SKM-1 treated with dmso at 0.1 percent for 144 hours (cell line): Measurements from ENCODE around the gene KIF25.

ENCODE experiments used
- DNase-seq: peaks from one replicate; lab custom pipeline; 2025; ENCODE audit not compliant: unreplicated experiment; lab: John Stamatoyannopoulos, UW

Gene KIF25

DNA sequence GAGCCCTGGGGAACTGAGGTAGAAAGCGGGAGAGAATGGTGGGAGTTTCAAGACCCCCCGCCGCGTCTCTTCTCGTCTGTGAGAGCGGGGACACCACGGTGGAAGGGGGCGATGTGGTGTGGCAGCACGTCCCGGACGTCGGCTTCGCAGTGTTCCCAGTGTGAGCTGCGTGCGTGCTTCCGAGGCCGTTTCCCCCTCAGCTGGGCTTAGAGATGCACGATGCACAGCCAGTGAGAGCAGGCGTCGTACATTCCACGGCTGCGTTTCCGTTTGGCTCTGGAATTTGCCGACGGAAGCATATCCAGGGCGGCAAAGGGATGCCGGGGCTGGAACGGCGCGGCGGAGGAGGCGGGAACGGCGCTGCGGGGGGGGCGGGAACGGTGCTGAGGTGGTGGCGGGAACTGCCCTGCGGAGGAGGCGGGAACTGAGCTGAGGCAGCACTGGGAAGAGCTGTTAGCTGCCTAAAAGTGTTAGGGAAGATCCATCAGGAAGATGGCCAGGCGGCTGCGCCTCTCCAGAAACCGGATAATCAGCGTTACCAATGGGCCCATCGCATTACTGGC lies 37.7 kb downstream of the KIF25 start:
- no peak for DNase-seq

DNA sequence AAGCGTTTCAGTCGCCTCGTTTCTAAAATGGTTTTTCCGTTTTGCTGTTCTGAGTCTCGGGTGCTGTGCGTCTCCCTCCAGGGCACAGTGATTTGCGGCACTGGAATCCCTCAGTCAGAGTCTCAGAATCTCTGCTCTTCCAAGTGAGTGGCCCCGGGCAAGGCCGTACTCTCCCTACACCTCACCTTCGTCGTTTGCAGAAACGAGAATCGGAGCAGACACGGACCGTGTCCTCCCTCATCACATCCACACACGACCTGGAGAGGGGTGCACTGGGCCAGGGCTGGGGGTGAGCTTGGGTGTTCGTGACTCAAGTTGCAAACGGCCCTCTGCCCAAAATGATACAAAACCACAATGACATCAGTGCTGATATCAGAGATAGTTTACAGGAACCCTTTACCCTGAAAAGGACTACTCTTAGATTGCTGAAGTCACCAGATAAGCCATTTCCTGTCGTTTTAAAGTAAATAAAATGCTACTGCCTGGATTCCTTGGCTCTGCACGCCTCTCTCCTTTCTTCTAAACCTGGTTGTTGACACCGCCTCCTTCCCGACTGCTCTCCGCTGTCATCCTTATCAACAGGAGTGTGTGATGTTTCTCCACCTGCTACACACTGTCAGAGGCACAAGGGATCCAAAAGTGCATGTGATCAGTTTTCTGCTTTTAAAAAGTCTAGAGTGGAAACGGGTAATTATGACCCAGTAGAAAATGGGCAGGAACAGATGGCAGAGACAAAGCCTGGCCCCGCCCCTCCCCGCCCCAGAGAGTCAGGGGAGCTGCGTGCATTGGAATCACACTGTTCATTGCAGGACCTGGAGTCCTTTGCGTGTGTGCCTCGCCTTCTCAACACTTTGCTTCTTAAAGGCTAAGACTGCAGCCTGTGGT lies 38.4 kb downstream of the KIF25 start:
- no peak for DNase-seq

DNA sequence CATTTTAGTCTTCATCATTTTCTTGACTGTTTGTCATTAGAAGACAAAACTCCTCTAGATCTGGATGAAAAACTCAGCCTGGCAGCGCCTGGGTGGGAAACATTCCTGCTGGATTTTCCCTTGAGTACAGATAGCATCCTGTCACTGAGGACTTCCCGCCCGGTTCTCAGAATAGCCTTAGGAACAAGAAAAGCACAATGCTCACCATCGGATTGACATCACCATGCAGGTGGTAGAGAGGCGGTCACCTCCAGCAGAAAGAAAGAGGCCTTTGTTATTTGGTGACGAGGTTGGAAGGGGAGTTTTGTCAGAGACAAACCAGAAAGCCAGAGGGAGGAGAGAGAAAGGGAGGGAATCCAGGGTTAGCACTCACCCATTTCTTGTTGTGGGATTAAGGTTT lies 39.8 kb downstream of the KIF25 start:
- no peak for DNase-seq

DNA sequence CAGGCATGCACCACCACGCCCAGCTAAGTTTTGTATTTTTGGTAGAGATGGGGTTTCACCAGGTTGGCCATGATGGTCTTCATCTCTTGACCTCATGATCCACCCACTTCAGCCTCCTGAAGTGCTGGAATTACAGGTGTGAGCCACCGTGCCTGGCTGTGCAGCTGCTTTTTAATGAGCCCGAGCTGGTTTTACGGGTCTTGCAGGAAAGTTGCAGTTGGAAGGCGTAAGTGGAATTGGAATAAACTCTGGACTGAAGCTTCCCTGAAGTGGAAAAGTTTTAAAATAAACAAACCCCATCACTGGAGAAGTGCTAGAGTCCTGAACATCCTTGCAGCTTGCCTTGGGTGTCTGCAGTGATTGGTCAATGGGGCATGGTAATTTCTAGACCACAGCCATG lies 40.4 kb downstream of the KIF25 start:
- DNase-seq, result no peak

DNA sequence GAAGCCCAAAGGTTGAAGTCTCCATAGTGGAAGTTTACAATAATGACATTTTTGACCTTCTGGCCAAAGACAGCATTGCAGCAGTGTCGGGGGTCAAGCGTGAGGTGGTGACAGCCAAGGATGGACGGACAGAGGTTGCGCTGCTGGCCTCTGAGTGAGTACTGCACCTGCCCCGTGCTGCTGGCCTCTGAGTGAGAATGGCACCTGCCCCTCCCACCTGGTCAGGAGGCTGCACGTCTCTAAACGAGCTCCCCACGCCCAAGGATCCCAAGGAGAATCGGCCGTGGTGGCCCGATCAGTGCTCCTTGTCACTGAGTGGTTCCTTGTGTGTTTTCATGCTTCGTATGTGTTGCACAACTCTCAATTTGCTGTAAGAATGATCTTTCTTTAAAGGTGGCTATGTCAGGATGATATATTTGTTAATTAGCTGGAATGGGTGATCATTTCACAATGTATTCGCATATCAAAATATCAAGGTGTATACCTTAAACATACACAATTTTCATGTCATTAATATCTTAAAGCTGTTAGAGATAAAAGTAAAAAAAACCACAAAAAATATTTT lies 41.2 kb downstream of the KIF25 start:
- DNase-seq, result no peak

DNA sequence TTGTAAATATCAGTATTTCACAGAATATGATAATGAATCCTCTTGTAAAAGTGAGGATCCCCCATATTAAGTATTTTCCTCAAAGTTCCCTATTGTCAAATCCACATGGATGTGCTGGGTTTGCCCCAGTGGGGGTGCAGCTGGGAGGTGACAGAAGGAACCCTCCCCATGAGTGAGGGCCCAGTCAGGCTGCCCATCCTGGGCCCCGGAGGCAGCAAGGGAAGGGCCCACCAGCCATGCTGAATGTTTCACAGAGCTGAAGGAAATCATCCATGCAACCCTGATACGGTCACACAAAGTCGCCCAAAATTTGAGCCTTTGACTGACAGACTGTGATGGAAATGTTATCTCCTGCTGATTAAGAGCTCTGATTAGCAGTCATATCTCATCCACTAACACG lies 41.8 kb downstream of the KIF25 start:
- no peak for DNase-seq

DNA sequence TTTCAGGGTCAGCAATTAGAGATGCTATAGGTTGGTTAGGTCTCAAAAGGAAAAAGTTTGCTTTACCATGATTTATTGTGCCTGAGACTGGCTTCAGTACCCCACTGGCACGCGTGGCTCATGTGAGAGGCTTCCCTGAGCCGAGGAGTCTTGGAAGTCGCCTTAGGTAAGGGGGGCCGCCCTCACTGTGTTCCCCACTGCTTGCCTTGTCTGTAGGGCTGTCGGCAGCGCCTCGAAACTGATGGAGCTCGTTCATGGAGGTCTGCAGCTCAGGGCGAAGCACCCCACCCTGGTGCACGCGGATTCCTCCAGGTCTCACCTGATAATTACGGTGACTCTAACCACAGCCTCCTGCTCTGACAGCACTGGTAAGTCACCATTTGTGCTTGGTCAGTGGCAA lies 42.4 kb downstream of the KIF25 start:
- no peak for DNase-seq

DNA sequence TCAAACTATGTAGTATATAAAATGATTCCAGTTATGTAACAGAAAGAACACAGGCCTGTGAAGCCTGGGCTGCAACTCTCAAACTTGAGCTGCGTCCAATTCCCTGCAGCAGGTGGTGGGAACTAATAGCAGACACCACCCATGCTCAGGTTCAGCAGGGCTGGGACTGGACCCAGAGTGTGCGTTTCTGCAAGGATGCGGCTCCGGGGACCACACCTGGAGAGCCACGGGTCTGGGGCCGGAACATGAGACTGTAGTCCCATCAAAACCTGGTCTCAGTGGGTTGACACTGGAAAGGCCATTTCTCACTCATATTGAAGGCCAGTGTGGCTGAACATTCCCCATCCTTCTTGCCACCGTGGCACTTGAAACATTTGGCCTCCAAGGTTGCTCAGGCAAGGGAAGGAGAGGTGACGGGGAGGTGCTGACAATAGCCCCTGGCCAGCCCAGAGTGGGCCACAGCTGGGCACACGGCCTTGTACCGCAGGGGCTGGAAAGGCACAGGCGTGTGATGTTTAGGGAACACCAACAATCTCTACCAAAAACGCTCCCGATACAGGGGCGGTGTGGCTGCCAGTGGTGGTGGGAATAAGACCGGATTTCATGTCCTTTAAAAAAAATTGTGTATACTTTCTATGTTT lies 43.5 kb downstream of the KIF25 start:
- DNase-seq, result no peak

DNA sequence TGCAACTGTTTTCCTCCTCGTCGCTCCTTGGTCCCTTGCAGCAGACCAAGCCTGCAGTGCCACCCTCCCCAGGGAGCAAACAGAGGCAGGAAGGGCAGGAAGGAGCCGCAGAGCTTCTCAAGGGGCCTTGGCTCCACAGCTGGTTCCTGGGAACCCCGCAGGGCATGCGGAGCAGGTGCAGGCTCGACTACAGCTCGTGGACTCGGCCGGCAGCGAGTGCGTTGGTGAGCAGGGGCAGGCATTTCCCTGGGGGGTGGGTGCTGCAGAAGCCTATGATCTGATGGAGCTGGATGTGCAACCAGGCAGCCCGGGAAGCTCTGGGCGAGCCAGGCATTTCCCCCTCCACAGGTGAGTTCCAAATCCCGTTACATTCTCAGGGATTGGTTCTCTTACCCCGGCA lies 44.5 kb downstream of the KIF25 start:
- no peak for DNase-seq

DNA sequence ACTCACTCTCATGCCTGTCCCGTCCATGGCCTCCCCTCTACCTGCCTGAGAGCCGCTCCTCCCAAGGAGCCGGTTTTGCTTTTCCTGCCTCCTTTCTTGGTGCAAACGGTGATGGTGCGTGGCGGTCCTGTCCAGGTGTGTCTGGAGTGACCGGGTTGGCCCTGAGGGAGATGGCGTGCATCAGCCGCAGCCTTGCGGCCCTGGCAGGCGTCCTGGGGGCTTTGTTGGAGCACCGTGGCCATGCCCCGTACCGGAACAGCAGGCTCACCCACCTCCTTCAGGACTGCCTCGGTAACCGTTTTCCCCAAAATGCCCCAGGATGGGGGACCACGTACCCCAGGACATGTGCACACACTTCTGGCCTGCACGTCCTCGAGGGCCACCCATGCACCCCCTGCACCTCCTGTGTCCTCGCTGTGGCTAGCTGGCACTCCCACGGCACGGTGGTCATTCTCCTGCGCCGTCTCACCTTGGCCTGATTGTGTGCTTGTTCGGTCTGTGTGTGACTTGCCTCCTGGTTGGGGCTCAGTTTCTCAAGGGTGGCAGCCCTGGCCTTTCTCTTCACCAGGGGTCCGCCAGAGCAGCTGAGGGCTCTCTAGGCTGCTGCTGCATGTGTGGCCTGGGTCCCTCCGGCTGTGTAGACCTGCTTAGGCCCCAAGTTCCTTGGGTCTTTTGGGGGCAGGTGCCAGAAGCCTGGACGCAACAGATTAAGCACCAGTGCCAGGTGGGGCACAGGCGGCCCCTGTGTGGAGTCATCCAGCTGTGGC lies 45.1 kb downstream of the KIF25 start:
- no peak for DNase-seq

DNA sequence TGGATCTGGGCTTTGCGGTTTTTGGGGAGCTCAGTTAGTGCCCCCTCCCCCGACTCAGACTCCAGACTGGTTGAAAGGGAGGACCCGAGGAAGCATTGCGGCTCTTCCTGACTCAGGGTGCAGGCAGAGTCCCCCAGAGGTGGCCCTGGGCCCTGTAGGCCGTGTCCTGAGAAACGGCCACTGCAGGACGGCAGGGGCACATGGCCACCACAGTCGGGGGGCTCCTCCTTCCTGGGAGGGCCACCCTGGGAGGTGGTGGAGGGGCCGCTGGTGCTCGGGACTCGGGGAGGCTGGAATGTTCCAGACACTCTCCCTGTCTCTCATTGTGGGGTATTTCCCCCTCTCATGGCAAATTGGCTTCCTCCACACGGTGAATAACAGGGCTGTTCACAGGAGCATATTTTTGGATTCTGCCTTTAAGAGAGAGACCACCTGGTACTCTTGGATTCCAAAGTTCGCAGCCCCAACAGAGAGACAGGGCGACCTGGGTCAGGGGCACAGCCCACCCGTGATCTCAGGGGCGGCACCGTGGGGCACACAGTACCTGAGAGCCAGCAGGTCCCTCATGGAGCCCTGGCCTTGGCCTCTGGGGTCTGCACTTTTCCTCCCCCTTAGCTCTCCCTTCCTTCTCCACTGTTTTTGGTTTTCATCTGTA lies 45.8 kb downstream of the KIF25 start:
- no peak for DNase-seq

DNA sequence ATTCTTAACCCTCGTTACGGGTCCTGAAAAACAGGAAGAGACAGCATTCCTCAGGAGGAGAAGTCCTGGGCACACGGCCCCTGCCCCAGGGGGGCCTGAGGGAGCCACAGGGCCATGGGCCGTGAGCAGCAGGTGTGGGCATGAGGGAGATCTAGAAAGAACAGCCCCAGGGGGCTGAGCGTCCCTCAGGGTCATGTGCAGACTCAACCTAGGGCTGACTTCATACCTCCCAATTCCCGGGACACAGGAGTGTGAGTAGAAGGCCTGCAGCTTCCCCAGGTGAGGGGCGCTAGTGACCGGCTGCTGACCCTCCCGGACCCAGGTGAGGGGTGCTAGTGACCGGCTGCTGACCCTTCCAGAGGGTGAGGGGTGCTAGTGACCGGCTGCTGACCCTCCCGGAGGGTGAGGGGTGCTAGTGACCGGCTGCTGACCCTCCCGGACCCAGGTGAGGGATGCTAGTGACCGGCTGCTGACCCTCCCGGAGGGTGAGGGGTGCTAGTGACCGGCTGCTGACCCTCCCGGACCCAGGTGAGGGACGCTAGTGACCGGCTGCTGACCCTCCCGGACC lies 46.5 kb downstream of the KIF25 start:
- no peak for DNase-seq

DNA sequence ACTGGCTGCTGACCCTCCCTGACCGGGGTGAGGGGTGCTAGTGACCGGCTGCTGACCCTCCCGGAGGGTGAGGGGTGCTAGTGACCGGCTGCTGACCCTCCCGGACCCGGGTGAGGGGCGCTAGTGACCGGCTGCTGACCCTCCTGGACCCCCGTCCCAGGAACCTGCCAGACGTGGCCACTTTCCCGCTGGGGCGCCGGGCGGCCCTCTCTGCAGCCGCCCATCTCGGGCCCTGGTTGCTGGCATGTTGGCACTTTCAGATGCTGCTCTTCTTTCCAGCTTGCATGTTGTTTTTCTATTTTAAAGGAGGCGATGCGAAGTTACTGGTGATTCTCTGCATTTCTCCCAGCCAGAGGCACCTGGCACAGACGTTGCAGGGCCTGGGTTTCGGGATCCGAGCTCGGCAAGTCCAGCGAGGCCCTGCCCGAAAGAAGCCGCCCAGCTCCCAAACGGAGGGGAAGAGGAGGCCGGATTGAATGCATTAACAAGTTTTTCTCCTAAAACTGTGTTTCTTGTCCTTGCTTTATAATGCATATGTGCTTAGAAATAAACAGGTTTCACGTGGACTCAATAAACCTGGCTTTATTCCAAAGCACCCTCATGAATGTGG lies 47.2 kb downstream of the KIF25 start:
- no peak for DNase-seq

DNA sequence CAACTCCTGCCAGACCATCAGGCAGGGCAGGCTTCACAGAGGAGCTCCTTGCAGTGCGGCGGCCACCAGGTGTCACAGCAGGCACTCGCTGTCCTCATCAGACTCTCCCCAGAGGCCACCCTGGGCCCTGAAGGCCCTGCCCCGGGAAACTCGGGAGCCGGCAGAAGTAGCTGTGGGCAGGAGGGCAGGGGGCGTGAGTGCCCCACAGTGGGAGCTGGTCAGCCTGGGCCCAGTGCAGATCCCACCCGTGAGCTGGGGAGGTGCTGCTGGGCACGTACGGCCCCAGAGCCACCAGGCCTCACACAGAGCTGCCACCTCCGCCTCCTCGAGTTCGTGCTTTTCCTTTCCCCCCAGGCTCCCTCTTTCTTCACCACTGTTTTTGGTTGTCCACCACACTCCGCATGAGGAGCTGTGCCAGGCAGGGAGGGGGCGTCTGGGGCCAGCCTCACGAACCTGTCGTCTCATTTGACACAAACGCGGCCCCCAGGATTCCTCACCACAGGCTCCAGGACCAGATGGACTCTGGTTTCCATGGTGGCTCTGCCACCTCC lies 47.7 kb downstream of the KIF25 start:
- no peak for DNase-seq

DNA sequence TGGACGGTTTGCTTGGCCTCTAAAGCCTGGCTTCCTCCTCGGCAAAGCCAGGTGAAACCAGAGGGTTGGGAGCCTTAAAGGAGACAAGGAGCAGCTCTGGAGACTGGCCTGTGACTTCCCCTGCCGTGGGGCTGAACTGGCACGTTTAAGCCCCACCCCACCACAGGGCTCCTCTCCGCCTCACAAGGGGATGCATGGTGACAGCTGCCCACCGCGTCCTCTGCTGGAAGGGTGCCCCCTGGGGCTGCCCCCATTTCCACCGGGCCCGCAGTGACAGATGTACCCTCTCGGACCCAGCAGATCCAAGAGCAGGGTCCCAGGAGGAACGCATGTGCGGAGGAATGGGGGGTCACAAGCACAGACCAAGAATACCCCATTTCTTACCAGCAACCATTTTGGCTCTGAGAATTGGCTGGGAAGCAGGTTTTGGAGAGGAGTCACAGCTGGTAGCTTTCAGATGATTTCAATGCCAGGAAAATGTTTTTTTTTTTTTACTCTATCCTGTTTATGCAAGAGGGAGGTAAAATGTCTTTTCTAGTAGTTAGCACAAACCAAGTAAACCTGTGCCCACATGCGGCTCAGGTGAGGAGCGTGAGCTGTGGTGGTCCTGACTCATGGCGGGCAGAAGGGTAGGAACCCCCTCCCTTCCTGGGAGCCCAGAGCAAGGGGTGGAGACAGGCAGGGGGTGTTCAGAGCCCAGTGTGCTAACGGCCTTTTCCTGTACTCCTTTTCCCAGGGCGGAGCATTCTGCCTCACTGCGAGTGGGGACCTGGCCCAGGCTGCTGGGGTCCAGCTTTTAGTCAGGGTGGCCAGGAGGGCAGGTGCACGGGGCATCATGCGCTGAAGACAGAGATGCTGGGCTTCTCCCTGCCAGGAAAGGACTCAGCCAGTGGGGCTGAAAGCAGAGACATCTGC lies 48.5 kb downstream of the KIF25 start:
- no peak for DNase-seq

DNA sequence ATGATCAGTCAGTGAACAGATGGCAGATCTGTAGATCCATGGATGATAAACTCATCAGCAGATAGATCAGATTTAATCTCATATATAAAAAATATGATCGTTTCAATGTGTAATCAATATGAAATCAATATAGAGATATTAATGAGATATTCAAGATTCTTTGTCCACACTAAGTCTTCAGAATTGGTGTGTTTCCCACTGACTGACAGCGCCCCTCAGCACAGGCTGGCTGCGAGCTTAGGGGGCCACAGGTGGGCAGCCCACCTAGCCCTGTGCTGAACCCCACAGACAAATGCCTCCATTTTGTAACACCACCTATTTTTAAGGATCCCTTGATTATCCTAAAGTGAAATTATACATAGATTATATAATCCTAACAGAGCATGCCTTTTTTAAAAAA lies 49.2 kb downstream of the KIF25 start:
- no peak for DNase-seq

DNA sequence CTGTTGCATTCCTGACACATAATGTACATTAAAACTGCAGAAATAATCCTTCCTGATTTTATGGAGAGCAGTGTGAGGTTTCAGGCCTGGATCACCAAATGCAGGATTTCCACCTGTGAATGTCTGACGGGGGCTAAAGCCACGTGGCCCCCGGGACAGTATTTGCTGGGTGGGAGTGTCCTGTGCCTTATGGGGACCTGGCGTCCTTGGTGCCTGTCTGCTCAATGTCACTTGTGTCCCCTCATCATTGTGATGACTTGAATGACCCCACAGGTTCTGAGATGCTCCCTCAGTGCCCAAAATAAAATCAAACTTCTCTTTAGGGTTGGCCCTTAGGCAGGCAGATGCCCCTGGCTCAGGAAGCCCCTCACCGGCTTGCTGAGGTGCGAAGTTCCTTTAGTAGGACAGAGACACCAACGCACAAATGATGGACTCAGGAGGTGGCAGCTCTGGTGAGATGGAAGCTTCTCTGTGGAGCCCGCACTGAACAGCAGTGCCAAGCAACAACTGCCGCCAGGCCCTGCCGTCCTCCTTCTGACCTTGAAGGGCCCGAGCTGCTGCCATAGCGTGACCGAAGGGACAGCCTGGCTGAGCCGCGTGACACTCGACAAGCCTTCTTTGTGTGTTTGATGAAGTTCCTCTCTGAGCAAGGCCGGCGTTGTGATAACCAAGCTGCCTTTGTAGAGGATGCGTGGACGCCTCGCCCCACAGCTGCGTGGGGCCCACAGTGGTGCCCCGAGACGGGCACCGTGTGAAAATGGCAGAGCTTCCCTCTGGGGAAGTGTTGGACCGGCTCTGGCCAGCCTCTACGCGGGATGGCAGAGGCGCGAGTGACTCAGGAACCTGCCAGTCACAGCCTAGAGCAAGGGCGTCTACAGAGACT lies 50.6 kb downstream of the KIF25 start:
- DNase-seq, result no peak

DNA sequence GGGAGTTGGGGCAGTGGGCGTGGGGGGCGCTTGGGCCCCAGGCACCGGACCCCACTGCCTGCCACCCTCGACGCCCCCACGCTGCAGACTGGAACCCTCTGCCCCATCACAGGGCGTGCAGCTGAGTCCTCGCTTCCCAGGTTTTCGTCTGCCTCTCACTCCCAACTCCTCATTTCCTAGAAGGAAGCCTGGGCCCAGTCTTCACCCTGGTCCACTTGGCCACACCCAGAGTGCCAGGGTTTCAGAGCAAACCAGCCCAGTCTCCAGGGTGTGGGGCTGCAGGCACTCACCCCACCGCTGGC lies 51.2 kb downstream of the KIF25 start:
- DNase-seq, result no peak
